B cell (primary cell): Measurements from ENCODE around the gene API5. TPM values are rescaled to one million over a fixed set of nuclear protein-coding genes. Genes with fewer than 3 reads are reported as not detected.

Source experiments
- ATAC-seq: fragments of 200-7000 bp; cut with Tn5 transposase; one replicate; pipeline ENCODE4 v1.10.0; 2021; ENCODE audit warnings: low read depth, mild to moderate bottlenecking, moderate number of reproducible peaks, moderate library complexity
- CTCF ChIA-PET: fragments of 350-600 bp; sonication (Branson Sonifier 250); formaldehyde crosslinking; loops from one replicate; lab custom pipeline; 2021; ENCODE audit warnings: antibody characterized with exemption, inconsistent platforms; lab: Charles Lee
- POLR2A ChIA-PET: fragments of 350-600 bp; sonication (Branson Sonifier 250); formaldehyde crosslinking; loops from one replicate; lab custom pipeline; 2021; ENCODE audit warnings: antibody characterized with exemption; lab: Charles Lee
- DNase-seq: peaks from one replicate; pipeline ENCODE4 v3.0.0; 2013
- H2AFZ ChIP-seq: 2 replicates; pipeline ENCODE4 v1.6.1; 2012; ENCODE audit warnings: mild to moderate bottlenecking, low read depth, low read length; ENCODE audit not compliant: insufficient read depth, poor library complexity, severe bottlenecking
- H3K27ac ChIP-seq, 2 donors: 1 replicate in 1 of 2; 2 replicates in 1 of 2; pipeline ENCODE4 v1.5.1; 2012 to 2013; ENCODE audit warnings: low read length in 2 of 2, mild to moderate bottlenecking in 2 of 2, moderate library complexity in 1 of 2
- H3K27me3 ChIP-seq, 4 experiments: fragments of 200-600 bp in 1 of 4; sonication (generic) in 1 of 4; replicated peaks in 1 of 4; 1 replicate in 2 of 4; 2 replicates in 2 of 4; pipeline versions ENCODE4 v1.6.1 to v1.7.0; 2013 to 2016; ENCODE audit warnings: low read length in 3 of 4, mild to moderate bottlenecking in 2 of 4, mixed read lengths in 1 of 4, moderate library complexity in 1 of 4; ENCODE audit not compliant: insufficient read depth in 4 of 4, control insufficient read depth in 3 of 4; ENCODE audit errors: control extremely low read depth in 1 of 4
- H3K36me3 ChIP-seq, 2 experiments: replicated peaks in 1 of 2; 1 replicate in 1 of 2; 2 replicates in 1 of 2; pipeline versions ENCODE4 v1.6.1 to v1.7.1; 2013; ENCODE audit warnings: low read length in 1 of 2; ENCODE audit not compliant: insufficient read depth in 2 of 2, control insufficient read depth in 1 of 2; ENCODE audit errors: control extremely low read depth in 1 of 2, extremely low read depth in 1 of 2
- H3K4me1 ChIP-seq, 2 donors: fragments of 200-600 bp in 1 of 2; sonication (generic) in 1 of 2; 1 replicate in 1 of 2; 2 replicates in 1 of 2; pipeline versions ENCODE4 v1.5.1 to v1.6.1; 2013 to 2017; ENCODE audit warnings: low read length in 2 of 2; ENCODE audit not compliant: control insufficient read depth in 2 of 2, insufficient read depth in 2 of 2
- H3K4me2 ChIP-seq: replicated peaks from 2 replicates; pipeline ENCODE3; 2012; ENCODE audit warnings: mild to moderate bottlenecking, low read depth, low read length; ENCODE audit not compliant: poor library complexity, severe bottlenecking
- H3K4me3 ChIP-seq, 5 experiments: fragments of 200-600 bp in 1 of 5; sonication (generic) in 1 of 5; 1 replicate in 3 of 5; 2 replicates in 2 of 5; pipeline versions ENCODE4 v1.5.1 to v1.7.0; 2011 to 2016; ENCODE audit warnings: low read length in 4 of 5, mild to moderate bottlenecking in 4 of 5, low read depth in 2 of 5, control low read depth in 1 of 5, moderate library complexity in 1 of 5; ENCODE audit not compliant: insufficient read depth in 1 of 5; ENCODE audit errors: control extremely low read depth in 1 of 5, extremely low read depth in 1 of 5
- H3K79me2 ChIP-seq: fragments of 200-600 bp; sonication (generic); one replicate; pipeline ENCODE4 v1.6.0; 2016; ENCODE audit warnings: low read length; ENCODE audit not compliant: control insufficient read depth, insufficient read depth
- H3K9ac ChIP-seq: fragments of 200-600 bp; sonication (generic); 2 replicates; pipeline ENCODE4 v1.6.1; 2017; ENCODE audit warnings: mild to moderate bottlenecking, low read length, moderate library complexity
- H3K9me3 ChIP-seq, 3 donors: one replicate each; pipeline versions ENCODE4 v1.6.1 to v1.7.1; 2013; ENCODE audit warnings: low read length in 2 of 3; ENCODE audit not compliant: control insufficient read depth in 2 of 3, insufficient read depth in 1 of 3; ENCODE audit errors: control extremely low read depth in 1 of 3
- H4K20me1 ChIP-seq: 2 replicates; pipeline ENCODE4 v1.6.0; 2012; ENCODE audit warnings: mild to moderate bottlenecking, low read length; ENCODE audit not compliant: insufficient read depth, control insufficient read depth, poor library complexity, severe bottlenecking
- H3K27ac Mint-ChIP-seq: one replicate; pipeline ENCODE4 v1.8.0; 2021; ENCODE audit warnings: mixed read lengths
- H3K27me3 Mint-ChIP-seq: one replicate; pipeline ENCODE4 v1.8.0; 2021; ENCODE audit warnings: mixed read lengths
- H3K4me1 Mint-ChIP-seq: one replicate; pipeline ENCODE4 v1.8.0; 2021; ENCODE audit warnings: mixed read lengths
- H3K4me3 Mint-ChIP-seq: one replicate; pipeline ENCODE4 v1.8.0; 2021; ENCODE audit warnings: mixed read lengths
- H3K9me3 Mint-ChIP-seq: one replicate; pipeline ENCODE4 v1.8.0; 2022; ENCODE audit warnings: mixed read lengths; ENCODE audit not compliant: insufficient read depth
- CTCF ChIP-seq: fragments of 200-600 bp; IDR thresholded peaks from one replicate; pipeline ENCODE4 v1.8.0; 2022; ENCODE audit warnings: antibody characterized with exemption, mild to moderate bottlenecking
- EZH2 ChIP-seq: IDR thresholded peaks from 2 replicates; pipeline ENCODE4 v1.6.1; 2012; ENCODE audit warnings: borderline replicate concordance, low read depth, mild to moderate bottlenecking, moderate library complexity, low read length; ENCODE audit not compliant: insufficient read depth, poor library complexity, severe bottlenecking
- WGBS: methylation state at CpG from one replicate; pipeline ENCODE4 v1.1.5; 2013; ENCODE audit warnings: missing lambda C conversion rate; ENCODE audit not compliant: insufficient coverage; 5-methylcytosine and 5-hydroxymethylcytosine counted together
- intact Hi-C: fragments of 100-400 bp; cut with micrococcal nuclease; formaldehyde crosslinking; loops from one replicate; pipeline ENCODE4 v1.10.0; 2022
- polyA plus RNA-seq: library from polyadenylated mRNA; depleted of rRNA; stranded (reverse); fragments of >200 nt; gene quantifications from 2 replicates; pipeline ENCODE4 v1.2.3, GENCODE V29; 2012
- total RNA-seq, 2 donors: library from RNA; stranded (reverse); fragments of 120-200 nt in 1 of 2; gene quantifications; 1 replicate in 1 of 2; 2 replicates in 1 of 2; pipeline versions ENCODE4 v1.2.3 to v1.2.4, GENCODE V29; 2013 to 2022

API5 gene
- total and polyA plus RNA-seq, 2 donors (not counting 1 experiment from before 2014, with no cell fraction given): 16.6 to 94.7 TPM

- DNase-seq (no peak), ATAC-seq (no peak)
- Histone ChIP-seq H2AFZ (no peak overlapping the region), H3K4me3 (no peak overlapping the region), H3K79me2 (peaks cover 19% of the 10 kb centered on the region), H3K4me1 (peaks cover 7 to 8% of the 10 kb centered on the region in 2 donors), H3K27me3 (no peaks in the 10 kb centered on the region), H3K9me3 (no peaks in the 10 kb centered on the region), H3K36me3 (no peaks in the 10 kb centered on the region), H3K4me2 (no peak overlapping the region), H4K20me1 (no peaks in the 10 kb centered on the region), H3K9ac (no peak overlapping the region), H3K27ac (no peak overlapping the region)
- no peaks in the 10 kb centered on the region for H3K9me3 Mint-ChIP-seq
- ChIA-PET CTCF (no interaction called here), POLR2A (no interaction called here)
- H3K4me3 Mint-ChIP-seq: no peak overlapping the region
- no peak overlapping the region for H3K27ac Mint-ChIP-seq
- intact Hi-C loops: no loop called here
- TF ChIP-seq CTCF: no peak
- no peak for TF ChIP-seq EZH2
- no peaks in the 10 kb centered on the region for H3K27me3 Mint-ChIP-seq
- WGBS: no CpG with 5 or more reads among the region's 4 CpGs
- H3K4me1 Mint-ChIP-seq: peaks cover 15% of the 10 kb centered on the region
Observed at GRCh38 chr11:43354311-43354710, 42.5 kb downstream of the API5 start.

GRCh38 chr11:43356336-43356735 is 44.5 kb downstream of the API5 start:
- POLR2A ChIA-PET: no interaction called here
- no peaks in the 10 kb centered on the region for H3K9me3 Mint-ChIP-seq
- no peak overlapping the region for H3K4me3 Mint-ChIP-seq

More at GRCh38 chr11:43356336-43356735, 44.5 kb downstream of the API5 start:
- no peak for TF ChIP-seq CTCF
- TF ChIP-seq EZH2: no peak
- CTCF ChIA-PET: interaction anchor here (0.6 to 4.4 kb wide), 2 partner anchors 44 to 61 kb away, joined by 3 to 44 read pairs; partner anchors contain the start of gene API5
- H3K79me2 ChIP-seq: peaks cover 40% of the 10 kb centered on the region
- no peak overlapping the region for H3K27ac Mint-ChIP-seq
- no peaks in the 10 kb centered on the region for H4K20me1 ChIP-seq
- DNase-seq: no peak
- H3K4me2 ChIP-seq: no peak overlapping the region
- H3K4me1 ChIP-seq: peaks cover 22 to 25% of the 10 kb centered on the region in 2 donors
- no peaks in the 10 kb centered on the region for H3K9me3 ChIP-seq
- no peaks in the 10 kb centered on the region for H3K36me3 ChIP-seq
- no peak overlapping the region for H2AFZ ChIP-seq
- no peak overlapping the region for H3K4me3 ChIP-seq
- no peak for ATAC-seq
- no peaks in the 10 kb centered on the region for H3K27me3 ChIP-seq
- peaks cover 34% of the 10 kb centered on the region for H3K4me1 Mint-ChIP-seq
- no peak overlapping the region for H3K27ac ChIP-seq
- no peaks in the 10 kb centered on the region for H3K27me3 Mint-ChIP-seq
- H3K9ac ChIP-seq: no peak overlapping the region
- intact Hi-C loops: loop anchor here (5.0 kb wide), 2 partner anchors 286 to 2001 kb away; no protein-coding TSS in a partner anchor
